ENCODE results near the gene TGFB2.

DNA sequence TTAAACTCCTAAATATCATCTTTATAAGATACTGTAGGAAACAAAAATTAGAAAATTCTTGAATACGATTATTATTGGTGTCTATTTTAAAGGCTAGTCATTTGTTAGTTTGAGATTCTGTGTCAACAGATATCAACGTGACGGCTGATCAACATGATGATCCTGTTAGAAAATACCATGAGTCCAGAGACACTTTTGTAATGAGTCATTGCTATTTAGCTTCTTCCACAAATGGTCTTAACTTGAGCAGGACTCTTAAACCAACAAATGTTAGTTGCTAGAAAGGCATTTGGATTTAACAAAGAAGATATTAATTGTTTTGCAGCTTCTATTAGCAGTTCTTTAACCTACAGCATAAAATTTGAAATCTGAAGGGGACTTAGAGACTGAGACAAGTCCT lies 131.2 kb downstream of the TGFB2 start:
- TF ChIP-seq EZH2 (IDR thresholded peaks at IDR 0.05; ENCODE audit: insufficient read depth, poor library complexity, severe bottlenecking) (no peak), EZH2phosphoT487 (IDR thresholded peaks at IDR 0.05; ENCODE audit: insufficient read depth, low read depth) (no peak)

Data from GM23248 (cell line).